ENCODE data around the gene NFKBIB.

Gene NFKBIB

DNA sequence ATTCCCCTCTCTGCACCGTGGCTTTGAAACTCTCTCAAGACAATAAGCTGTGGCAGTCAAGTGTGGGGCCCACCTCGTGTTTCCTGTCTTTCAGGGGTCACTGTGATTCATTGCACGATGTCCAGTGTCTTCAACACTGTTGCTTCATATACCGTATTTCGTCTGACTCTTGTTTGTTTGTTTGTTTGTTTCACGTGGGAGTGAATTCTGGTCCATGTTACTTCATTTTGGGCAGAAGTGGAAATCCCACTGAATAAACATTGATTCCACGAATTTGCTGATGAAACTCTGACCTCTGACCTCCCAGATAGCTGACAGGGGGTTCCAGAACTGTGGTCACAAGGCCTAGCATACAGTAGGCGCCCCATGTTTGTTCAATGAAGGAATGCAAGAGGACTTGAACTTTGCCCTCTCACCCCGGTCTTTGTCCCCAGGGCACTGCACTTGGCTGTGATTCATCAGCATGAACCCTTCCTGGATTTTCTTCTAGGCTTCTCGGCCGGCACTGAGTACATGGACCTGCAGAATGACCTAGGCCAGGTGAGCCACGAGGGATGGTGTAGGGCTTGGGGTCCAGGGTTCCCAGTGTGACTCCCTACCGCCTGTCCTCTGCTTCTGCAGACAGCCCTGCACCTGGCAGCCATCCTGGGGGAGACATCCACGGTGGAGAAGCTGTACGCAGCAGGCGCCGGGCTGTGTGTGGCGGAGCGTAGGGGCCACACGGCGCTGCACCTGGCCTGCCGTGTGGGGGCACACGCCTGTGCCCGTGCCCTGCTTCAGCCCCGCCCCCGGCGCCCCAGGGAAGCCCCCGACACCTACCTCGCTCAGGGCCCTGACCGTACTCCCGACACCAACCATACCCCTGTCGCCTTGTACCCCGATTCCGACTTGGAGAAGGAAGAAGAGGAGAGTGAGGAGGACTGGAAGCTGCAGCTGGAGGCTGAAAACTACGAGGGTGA is 5.1 kb downstream of the NFKBIB start:
- no peak for DNase-seq (ENCODE audit: low read depth)

DNA sequence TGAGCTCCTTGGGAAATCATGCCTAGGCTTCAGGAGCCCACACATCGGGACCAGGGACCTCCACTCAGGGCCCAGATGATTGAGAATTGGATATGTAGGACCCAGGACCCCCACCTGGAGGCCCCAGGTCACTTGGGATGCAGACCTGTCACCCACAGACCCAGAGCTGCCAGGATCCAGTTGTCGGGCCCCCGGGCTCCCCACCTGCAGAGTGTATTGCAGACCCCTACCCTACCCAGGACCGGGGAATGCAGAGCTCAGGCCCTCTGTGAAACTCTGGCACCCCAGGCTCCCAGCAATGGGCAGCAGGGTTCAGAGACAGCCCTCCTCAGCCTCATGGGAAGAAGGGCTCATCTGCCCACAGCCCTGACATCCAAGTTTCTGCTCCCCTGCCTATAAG is 5.9 kb downstream of the NFKBIB start:
- DNase-seq (ENCODE audit: low read depth), result no peak

DNA sequence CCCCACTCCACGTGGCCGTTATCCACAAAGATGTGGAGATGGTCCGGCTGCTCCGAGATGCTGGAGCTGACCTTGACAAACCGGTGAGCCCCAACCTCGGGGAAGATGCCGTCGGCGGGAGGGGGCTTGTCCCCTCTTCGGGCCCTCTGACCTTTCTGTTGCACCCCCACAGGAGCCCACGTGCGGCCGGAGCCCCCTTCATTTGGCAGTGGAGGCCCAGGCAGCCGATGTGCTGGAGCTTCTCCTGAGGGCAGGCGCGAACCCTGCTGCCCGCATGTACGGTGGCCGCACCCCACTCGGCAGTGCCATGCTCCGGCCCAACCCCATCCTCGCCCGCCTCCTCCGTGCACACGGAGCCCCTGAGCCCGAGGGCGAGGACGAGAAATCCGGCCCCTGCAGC is 7.5 kb downstream of the NFKBIB start:
- no peak for DNase-seq (ENCODE audit: low read depth)

DNA sequence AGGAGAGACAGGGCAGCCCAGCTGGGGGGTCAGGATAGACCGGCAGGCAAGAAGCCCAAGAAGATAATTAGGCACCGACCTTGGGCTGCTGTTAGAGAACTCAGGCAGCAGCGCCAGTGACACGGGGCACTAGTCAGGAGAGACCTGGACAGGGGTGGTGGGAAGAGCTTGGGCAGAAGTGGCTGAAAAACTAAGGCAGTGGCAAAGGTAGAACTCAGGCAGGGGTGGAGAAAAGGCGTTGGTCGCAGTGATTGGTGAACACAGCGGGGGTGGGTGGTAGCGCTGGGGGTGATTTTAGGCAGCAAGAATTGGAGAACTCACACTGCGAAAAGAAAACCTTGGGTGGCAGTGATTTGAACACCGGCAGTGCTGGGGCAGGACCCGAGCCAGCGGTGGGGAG is 7.9 kb downstream of the NFKBIB start:
- no peak for DNase-seq (ENCODE audit: low read depth)

DNA sequence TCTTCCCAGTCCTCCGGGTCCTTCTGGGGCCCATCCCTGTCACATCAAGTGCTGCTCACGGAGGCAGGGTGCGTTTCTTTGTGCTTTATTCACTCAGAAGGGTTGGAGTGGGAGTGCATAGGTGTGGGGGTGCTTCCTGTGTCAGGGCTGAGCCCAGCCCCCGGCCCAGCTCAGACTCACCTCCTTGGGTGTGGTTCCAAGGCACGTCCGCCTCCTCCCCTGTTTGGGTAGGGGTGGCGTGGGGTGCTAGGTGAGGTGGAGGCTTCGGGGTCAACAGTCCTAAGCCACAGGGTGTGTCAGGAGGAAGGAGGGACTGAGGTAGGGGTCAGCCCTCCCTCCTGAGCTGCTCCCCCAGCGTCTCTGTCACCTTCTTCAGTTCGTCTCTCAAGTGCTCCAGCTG is 9.1 kb downstream of the NFKBIB start:
- DNase-seq (ENCODE audit: low read depth), result no peak

DNA sequence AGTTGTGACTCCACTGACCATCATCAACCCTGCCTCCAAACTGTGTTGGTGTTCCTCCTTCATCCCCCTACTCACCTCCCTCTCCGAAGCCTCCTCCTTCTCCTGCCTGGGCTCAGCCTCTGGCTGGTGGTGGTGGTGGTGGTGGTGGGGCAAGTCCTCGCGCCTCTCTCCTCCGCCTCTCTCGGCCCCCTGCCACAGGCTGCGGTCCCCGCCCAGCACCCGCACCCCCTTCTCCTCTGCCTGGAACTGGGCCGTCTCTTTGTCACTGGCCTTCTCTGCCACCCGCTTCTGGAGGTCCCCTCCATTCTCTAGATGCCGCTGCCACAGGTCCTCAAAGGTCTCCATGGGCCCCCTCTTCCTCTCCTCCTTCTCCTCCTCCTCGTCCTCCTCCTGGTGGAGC is 10.7 kb downstream of the NFKBIB start:
- DNase-seq (ENCODE audit: low read depth), result no peak

DNA sequence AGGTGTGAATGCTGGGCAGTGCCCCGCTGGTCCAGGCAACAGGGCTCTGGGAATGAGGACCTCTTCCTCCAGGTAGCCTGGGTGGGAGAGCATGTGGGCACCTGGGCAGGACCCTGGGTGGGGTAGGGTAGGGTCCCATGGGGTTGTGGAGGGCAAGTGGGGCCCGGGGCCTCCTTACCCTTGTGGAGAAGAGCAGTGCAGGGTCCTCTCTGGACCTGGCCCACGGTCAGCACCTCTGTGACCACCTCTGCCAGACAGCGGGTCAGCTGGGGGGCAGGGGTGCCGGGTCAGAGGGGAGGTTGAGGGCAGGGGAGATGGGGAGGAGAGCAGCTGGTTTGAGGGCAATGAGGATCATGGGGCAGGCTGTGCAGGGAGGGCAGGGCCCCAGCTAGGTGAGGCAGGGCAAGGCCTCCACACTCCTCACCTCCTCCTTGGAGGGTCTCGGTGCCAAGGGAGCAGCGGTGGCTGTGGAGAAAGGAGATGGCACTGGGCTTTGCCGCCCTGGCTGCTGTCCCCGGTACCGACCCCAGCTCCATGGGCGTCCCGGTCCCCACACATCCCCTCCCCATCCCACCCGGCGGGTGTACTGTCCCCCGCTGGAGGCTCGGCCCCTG is 11.7 kb downstream of the NFKBIB start:
- DNase-seq (ENCODE audit: low read depth), result no peak

DNA sequence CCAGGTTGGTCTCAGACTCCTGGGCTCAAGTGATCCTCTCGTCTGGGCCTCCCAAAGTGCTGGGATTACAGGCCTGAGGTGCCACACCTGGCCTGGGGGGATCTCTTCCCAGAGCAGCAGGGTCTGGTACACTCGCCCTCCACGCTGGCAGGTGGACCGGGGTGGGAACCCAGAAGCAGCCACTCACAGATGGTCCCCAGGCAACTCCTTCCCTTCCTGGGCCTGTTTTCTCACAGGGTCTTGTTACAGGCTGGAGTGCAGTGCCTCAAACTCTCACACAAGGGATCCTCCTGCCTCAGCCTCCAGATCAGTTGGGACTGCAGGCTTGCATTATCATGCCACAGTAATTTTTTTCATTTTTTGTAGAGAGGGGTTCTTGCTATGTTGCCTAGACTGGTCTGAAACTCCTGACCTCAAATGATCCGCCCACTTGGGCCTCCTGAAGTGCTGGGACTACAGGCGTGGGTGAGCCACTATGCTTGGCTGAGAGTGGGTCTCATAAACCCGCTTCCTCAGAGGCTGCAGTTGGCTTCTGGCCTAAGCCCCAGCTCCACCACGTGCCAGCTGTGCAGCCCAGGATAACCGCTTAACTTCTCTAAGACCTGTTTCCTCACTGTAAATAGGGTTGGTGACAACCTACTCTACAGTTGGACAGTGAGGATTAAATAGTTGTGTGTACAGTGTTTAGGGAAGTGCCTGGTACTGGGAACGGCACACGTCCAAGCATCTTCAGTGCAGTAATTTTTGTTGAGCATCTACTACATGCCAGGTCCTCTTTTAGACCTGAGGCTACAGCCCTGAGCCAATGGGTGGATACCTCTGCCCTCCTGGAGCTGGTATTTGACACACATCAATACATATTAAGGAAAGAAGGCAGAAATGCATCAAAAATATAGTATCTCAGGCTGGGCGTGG is 13.1 kb downstream of the NFKBIB start:
- no peak for DNase-seq (ENCODE audit: low read depth)

DNA sequence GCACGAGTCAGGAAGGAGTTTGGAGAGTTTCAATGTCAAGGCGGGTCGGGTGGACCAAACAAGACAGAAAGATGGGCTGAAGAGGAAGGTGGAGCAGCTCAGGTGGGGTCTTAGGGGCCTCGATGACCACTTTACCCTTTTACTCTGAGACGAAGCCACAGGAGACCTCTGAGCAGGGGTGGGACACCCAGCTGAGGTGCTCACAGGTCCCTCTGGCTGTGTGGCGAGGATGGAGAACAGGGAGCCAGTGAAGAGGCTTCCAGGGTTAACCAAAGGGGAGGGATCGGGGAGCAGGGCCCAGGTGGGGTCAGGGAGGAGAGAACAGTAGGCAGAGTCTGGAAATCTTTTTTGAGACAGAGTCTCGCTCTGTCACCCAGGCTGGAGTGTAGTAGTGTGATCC is 14.2 kb downstream of the NFKBIB start:
- no peak for DNase-seq (ENCODE audit: low read depth)

DNA sequence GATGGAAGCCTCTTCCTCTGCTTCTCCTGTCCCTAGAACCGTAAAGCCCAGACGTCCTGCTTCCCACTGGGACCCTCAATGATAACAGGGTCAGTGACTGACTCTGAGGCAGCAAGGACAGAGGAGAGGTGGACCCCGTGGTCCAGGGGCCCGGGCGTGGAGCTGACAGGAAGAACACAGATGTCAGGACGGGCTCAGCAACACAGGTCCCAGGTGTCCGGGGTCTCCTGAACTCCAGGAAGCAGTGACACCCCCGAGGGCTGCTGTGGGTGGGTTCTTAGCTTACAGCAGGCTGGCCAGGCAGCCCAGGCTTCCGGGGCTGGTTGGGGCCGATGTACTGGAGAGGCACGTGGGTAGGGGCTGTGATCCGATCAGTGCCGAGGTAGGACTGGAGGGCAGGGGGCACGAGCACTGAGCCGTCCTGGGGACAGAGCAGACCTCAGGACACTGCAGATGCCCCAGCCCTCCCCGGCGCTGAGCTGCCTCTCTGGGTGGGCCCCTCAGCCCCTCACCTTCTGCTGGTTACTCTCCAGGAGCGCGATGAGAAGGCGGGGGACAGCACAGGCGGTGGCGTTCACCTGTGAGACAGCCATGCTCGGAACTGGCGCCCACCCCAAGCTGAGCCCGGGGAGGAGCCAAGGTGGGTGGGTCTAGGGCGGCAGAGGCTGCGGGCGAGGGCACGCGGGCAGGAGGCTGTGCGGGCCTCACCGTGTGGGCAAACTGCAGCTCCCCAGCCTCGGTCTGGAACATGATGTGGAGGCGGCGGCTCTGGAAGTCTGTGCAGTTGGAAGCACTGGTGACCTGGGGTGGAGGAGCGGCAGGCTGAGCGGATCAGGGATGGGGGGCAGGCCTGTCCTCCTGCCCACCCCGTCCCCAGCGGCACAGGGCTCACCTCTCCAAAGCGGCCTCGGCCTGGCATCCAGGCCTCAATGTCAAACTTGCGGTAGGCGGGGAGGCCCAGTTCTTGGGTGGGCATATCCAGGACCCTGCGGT is 15.9 kb downstream of the NFKBIB start:
- no peak for DNase-seq (ENCODE audit: low read depth)

DNA sequence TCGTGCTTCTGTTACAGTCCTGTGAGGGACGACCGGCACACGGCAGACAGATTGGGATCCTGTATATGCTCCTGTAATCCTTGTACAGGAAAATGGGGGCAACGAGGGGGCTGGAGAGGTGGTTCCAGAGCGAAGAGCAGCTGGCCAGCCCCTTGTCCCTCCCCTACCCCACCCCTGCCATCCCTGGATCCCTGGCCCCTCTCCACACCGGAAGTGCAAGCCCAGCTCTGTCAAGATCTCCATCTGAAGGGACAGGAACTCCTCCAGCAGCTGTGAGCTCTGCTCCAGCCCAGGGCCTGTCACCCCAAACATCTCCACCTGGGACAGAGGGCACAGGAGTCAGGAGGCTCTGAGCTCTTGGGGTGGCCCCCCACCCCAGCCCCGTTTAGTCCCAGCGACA is 17.7 kb downstream of the NFKBIB start:
- DNase-seq (ENCODE audit: low read depth), result no peak

DNA sequence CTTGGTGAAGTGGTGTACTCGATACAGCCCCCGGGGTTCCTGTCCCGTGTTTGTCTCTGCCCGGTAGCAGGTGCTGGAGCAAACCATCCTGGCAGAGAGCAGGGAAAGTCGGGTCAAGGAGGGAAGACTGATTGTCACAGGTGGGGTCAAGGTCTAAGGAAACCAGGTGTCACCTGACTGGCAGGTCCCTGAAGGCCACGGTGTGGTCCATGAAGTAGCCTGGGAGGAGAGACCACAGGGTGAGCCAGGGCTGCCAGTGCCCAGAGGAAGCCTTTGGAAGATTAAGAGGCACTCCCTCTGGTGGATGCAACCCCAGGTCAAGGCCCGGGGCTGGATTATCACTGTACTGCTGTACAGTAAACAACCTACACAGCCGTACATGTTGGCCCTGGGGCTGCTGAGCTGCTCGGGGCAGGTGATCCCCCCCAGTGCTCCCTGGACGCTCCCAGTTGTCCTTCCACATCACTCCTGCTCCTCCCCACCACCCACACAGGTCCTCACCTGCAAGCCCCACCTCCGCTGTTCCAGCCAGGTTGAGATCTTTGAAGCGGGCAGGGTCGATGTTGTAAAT is 18.2 kb downstream of the NFKBIB start:
- no peak for DNase-seq (ENCODE audit: low read depth)

DNA sequence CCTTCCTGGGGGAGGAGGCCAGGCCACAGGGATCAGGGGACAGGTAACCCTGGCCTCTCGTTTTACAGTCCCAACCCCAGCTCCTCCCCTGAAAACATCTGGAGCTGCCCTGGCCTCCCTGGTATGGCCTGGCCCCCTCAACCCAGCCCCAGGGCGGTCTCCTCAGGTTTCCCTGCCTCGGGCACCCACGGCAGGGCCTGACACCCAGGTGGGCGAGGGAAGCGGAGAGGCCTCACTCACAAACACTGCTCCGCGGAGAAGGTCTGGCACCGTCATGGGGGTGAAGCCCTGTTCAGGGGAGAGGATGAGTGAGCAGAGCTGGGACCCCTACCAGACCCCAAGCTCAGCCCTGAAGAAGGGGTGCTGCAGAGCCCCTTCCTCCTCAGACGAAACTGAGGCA is 18.8 kb downstream of the NFKBIB start:
- DNase-seq (ENCODE audit: low read depth), result no peak

DNA sequence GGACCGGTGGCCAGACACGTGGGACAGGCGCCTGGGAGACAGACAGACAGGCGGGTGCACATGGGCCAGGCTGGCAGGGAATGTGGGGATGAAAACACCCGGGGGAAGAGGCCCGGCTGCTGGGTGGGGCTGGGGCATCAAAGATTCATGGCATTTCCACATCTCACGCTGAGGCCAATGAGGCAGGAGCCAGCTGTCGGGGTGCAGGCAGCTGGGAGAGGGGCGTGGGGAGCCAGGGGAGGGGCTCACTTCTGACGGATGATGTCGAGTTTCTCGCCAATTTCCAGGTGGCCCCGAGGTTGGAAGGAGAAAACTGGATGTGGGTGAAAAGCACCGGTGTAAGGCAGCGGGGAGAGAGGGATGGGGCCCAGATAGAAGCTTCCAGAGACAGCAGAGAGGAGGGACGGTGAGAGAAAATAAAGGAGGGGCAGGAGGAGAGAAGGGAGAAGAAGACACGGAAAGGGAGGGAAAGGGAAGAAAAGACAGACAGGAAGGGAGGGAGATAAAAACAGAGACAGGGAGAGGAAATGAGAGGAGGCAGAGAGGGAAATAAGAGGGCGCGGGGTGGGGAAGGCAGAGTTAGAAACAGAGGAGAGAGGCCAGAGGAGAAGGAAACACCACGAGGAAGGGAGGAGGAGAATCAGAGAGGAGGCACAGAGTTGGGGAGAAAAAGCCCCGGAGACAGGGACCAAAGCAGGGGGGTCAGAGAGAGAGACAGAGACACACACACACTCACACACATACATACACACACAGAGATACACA is 20.2 kb downstream of the NFKBIB start:
- no peak for DNase-seq (ENCODE audit: low read depth)

DNA sequence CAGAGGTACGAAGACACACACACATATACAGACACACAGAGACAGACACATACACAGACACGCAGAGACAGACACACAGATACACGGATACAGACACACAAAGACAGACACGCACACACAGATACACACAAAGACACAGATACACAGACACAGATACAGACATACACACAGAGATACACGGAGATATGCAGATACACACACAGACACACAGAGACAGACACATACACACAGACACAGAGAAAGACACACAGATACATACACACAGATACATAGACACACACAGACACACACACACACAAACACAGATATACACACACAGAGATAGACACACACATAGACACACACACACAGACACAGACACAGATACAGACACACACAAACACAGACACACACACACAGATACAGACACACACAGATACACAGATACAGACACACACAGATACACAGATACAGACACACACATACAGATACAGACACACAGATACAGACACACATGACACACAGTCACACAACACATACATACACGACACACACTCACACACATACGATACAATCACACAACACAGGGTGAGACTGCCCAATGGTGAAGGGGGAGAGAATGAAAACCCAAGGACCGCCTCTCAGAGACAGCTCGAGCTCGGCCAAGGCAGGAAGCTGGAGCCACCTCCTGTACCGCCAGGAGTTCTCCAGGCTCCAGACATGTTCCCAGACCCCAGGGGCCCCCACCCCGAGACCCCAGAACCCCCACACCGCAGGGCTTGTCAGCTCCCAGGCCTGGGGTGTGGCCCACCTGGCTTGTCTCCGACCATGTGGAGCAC is 21.0 kb downstream of the NFKBIB start:
- no peak for DNase-seq (ENCODE audit: low read depth)

DNA sequence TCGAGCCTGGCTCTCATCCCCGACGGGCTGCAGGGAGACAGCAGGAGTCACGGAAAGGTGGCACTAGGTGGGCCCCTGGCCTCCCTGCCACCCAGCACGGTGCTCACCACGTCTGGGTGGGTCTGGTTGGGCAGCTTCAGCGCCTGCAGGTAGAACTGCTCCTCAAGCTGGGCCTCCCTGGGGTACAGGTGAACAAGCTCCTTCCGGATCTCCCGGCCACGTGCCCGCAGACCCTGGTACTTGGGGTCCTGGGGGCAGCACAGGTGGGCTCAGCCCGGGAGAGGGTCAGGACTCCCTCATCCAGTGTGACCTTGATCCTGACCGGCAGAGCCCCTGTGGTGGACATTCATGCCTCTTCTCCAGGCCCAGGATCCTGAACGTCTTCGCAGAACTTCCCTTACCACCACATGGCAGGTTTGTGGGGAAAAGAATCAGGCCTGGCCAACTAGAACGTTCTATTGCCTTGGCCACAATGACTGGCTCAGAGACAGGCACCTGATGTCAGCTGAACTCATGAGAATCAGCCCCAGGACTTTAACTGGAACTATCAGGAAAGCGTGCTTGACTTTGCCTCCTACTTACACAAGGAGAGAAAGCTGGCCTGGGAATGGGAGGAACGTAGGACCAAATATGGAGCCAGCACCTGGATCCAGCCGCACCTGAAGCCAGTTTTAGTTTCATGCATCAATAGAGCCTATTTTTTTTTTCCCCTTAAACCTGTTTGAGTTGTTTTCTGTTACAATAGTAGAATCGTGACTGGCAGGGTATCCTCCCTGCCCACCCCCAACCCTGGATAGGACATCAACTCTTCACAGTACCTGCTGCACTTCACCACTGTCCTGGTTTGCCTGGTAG is 21.9 kb downstream of the NFKBIB start:
- no peak for DNase-seq (ENCODE audit: low read depth)

DNA sequence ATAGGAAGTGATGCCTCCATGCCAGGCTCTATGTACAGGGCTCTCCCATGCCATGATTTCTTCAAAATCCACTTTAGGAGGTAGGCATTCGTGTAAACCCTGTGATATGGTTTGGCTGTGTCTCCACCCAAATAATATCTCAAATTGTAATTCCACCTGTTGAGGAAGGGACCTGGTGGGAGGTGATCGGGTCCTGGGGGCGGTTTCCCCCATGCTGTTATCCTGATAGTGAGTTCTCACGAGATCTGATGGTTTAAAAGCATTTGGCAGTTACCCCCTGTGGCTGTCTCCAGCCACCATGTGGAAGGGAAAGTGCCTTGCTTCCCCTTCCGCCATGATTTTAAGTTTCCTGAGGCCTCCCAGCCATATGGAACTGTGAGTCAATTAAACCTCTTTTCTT is 22.7 kb downstream of the NFKBIB start:
- DNase-seq (ENCODE audit: low read depth), result no peak

DNA sequence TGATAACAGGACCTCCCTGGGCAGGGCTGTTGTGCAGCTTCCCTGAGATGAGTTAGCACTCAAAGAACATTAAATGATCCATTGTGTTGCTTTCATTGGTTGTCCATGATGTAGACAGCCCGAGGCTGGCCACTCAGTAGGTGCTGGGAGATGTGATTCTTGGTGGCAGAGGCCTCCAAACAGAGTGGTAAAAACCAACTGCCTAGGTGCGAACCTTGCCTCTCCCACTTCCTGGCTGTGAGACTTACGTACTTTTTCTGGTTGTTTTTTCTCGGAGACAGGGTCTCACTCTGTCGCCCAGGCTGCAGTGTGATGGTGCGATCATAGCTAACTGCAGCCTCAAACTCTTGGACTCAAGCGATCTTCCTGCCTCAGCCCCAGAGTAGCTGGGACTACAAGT is 24.6 kb downstream of the NFKBIB start:
- DNase-seq (ENCODE audit: low read depth), result no peak
